Left kidney (tissue), 2 donors: ENCODE measurements around the gene ITGB3BP. TPM values are rescaled to one million over a fixed set of nuclear protein-coding genes. Genes with fewer than 3 reads are reported as not detected.
"Not testable (repeated sequence)": the region's sequence is repeated elsewhere in the genome, so short reads cannot be mapped to it uniquely, and the experiment has no call there.

Source experiments
- DNase-seq: peaks from one replicate; pipeline ENCODE4 v3.0.0-alpha.2; 2013
- polyA plus RNA-seq: library from polyadenylated mRNA; unstranded; fragments of 120-200 nt; gene quantifications from one replicate; pipeline ENCODE4 v1.2.1, GENCODE V29; 2013; ENCODE audit not compliant: insufficient read length

ITGB3BP gene
- polyA plus RNA-seq, 1 donor: 84.2 TPM

DNA sequence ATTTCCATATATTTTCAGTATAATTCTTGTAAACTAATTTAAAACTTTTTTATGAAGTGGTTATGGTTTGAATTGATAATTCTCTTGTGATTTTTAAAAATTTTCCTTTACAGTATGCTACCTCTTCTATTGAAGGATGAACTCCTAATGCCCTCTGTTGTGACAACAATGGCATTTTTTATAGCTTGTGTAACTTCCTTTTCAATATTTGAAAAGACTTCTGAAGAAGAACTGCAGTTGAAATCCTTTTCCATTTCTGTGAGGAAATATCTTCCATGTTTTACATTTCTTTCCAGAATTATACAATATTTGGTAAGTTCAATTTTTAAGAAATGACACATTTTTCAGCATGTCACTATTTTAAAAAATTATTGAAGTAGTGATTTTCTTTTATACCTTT is 94.2 kb downstream of the ITGB3BP start:
- DNase-seq: no peak

DNA sequence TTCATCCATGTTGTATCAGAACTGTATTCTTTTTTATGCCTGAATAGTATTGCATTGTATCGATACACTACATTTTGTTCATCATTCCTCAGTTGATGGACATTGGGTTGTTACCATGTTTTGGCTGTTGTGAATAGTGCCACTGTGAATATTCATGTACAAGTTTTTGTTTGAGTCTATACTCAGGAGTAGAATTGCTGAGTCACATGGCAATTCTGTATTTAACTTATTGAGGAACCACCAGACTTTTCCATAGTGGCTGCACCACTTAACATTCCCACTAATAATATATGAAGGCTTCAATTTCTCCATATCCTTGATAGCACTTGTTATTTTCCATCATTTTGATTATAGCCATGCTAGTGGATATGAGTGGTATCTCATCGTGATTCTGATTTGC is 99.4 kb downstream of the ITGB3BP start:
- DNase-seq: no peak

DNA sequence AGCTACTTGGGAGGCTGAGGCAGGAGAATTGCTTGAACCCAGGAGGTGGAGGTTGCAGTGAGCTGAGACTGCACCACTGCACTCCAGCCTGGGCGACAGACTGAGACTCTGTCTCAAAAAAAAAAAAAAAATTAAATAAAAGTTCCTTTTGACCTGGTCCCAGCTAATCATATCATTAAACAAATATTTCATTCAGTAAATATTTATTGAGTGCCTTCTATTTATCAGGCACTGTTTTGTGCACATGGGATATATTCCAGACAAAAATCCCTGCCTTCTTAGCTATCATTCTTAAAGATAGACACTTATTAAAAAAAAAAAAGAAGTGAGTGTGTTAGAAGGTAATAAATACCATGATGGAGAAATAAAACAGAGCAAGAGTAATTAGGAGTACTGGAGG is 102.3 kb downstream of the ITGB3BP start:
- DNase-seq: not testable (repeated sequence)

DNA sequence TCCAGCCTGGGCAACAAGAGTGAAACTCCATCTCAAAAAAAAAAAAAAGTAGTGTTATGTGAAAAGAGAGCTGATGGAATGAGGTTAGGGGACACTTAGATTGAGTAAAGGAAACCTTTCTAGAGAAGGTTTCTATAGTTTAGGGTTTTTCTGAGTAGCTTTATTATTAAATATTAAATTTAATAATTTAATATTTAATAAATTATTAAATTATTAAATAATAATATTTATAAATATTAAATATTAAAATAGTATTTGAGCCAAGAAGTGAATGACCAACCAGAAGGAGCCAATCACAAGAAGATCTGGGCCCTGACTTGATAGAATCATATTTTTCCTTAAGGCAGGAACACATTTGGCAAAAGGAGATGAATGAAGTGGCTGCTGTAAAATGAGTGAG is 104.9 kb downstream of the ITGB3BP start:
- no peak for DNase-seq

DNA sequence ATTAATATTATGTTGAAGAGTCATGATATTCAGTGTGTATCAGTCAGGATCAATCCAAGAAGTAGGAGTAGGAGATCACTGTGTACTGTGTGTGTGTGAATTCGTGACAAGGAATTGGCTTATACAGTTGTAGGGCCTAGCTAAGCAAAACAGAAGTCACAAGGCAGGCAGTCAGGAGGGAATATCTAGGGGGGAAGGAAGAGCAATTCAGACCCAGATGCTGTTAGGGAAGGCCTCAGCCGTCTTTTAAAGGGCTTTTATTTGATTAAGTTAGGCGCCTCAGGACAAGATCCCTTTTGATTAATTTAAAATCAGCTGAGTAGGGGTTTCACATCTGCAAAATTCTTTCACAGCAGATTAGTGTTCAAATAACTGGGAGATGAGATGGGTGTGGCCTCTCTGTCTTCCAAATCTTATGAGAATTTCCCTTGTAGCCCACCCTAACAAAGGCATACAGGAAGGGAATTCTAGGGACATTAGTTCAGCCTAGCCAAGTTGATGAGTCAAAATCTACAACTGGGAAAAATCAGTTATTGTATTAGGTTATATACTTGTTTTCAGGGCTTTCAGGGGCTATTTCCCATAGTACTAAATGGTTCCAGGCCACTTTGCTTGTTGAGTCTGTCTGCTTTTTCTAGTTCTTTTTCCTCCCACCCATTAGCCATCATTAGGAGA is 108.2 kb downstream of the ITGB3BP start:
- no peak for DNase-seq

DNA sequence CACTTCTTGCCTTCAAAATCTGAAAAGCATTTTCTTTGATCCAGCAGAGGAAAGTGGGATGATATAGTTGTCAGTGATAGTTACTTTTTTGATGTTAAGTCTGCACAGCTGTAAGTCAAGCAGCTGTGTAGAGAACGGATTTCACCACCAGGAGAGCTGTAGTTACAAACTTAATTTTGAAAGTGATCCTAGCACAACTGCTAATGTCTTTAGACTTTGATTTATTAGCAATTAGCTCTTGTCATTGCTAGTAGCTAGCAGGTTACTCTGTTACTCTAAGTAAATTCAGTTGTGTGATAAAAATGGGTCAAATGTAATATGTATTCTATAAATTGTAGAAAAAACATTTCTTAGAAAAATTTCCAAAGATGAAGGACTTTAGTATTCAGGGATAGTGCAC is 109.6 kb downstream of the ITGB3BP start:
- peak; percentile 4 for DNase-seq

DNA sequence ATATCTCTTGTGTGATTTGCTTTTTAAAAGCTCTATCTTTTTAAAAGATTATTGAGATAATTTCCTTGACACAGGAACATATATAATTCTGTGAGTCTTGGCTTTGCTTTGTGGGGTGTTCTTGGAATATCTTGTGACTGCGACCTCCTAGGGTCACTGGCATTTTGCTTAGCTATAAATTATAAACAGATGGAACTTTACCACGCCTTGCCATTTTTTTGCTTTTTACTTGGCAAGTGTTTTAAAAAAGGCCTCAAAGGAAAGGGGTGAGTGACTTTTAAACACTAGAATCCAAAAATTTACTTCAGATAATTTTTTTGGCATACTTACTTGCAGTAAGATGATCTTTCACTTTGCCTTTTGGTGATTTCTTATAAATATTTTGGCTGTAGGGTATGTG is 112.0 kb downstream of the ITGB3BP start:
- no peak for DNase-seq

DNA sequence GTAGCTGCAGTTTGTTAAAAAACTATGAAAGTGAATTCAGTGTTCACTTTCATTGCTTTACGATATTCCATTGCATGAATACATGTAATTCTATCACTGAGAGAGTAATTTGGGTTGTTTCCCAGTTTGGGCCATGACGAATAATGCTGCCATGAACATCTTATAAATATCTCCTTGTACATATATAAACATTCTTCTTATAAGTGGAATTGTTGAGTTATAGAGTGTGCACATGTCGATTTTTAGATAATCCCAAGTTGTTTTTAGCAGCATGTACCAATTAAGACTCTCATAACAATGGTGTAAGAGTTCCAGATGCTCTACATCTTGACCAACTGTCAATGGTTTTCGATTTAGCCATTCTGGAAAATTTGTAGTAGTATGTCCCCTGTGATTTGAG is 114.7 kb downstream of the ITGB3BP start:
- no peak for DNase-seq

DNA sequence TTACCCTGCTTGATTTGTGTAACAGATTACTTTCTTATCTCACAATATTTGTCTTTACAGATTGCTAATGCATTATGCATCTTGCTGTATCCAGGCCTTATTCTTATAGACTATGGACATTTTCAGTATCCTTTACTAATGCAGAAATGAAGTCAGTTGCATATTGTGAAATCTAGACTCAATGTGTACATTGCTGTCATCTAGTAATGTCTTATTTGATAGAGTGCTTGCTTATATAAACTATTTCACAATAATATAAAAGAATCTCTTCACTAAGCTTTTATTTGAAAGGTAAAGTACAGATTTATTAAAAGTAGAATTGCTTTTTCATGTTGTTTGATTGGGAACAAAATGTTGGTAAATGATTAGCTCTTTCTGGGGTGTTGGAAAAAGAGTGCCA is 116.0 kb downstream of the ITGB3BP start:
- DNase-seq: no peak

DNA sequence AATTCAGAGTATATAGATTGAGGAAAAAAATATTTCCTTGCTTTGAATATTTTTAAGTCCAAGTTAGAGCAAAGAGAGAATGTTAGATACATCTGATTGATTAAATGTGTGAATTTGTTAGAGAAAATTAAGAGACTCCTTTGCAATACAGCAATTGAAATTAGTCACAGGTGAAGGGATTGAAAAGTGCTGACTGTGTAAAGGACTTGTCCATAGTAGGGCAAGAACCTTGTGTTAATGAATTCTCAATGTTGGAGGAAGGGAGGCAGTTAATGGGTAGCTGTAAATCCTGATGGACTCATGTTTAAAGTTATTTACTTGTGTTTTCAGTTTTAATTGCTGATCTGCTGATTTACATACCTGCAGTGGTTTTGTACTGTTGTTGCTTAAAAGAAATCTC is 117.0 kb downstream of the ITGB3BP start:
- DNase-seq: no peak

DNA sequence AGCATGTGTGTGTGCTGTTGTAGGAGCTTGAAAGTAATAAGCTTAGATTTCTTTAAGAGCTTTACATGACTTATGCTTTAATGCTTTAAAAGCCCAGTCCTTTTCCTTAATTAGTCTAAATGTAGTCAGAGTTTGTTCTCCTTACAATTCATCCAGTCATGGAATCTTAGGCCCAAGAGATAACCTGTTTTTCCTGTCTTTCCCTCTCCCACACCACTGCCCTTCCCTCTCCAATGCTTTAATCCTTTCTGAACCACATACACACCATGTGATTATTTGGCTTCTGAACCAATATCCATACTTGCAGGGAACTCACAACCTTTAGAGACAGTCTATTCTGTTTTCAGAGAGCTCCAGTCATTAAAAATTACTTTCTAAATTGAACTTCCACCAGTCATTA is 118.0 kb downstream of the ITGB3BP start:
- peak; percentile 2 for DNase-seq

DNA sequence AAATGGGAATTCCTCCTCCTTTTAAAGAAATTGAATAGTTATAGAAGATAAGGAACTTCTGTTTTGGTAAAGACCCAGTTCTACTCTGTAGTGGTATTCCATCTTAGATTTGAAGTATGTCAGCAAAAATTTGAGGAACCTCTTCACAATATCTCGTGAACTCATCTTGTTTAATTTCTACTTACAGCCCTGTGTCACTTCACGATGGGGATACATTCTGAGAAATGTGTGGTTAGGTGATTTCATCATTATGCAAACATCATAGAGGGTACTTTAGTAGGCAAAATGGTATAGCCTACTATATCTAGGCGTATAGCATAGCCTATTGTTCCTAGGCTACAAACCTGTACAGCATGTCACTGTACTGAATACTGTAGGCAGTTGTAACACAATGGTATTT is 119.6 kb downstream of the ITGB3BP start:
- DNase-seq: no peak

DNA sequence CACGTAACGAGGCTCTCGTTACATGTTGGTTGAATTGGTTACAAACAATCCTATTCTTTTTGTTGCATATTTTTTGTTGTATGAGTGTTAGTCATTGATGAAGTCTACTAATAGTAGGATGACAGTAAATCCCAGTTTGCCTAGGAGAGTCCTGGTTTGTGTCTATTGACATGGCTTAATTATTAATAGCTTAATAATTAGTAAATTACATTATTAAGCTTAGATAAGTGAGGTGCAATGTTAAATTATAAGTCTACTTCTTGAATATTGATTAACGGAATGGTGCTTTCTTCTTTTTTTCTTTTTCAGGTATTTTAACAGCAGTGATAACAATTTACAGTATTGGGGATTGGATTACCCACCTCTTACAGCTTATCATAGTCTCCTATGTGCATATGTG is 121.1 kb downstream of the ITGB3BP start:
- DNase-seq: no peak

Other genes starting within 250 kb of the ITGB3BP start
- gene FOXD3, start 200.7 kb downstream of the ITGB3BP start, polyA plus RNA-seq: 0.07 TPM
- gene ALG6, start 155.6 kb downstream of the ITGB3BP start, polyA plus RNA-seq: 33.0 TPM
- 27.5 TPM for gene EFCAB7, start 300 bp upstream of the ITGB3BP start, polyA plus RNA-seq
- 31.3 TPM for gene PGM1, start 70.2 kb upstream of the ITGB3BP start, polyA plus RNA-seq